PFSK-1 (cell line): ENCODE results near the gene TMEM14A.

Experiments used
- FOXP2 ChIP-seq: optimal IDR thresholded peaks from 2 replicates; pipeline ENCODE3; 2011; ENCODE audit warnings: borderline replicate concordance, control low read depth, inconsistent platforms; ENCODE audit not compliant: insufficient read depth; ENCODE audit errors: extremely low read length, extremely low read depth
- POLR2AphosphoS5 ChIP-seq: IDR thresholded peaks from 2 replicates; pipeline ENCODE4 v1.6.1; 2012; ENCODE audit warnings: low read depth, mild to moderate bottlenecking, control low read depth, low read length, moderate library complexity
- SIN3A ChIP-seq: IDR thresholded peaks from 2 replicates; pipeline ENCODE4 v1.6.1; 2012; ENCODE audit warnings: mild to moderate bottlenecking, low read length, moderate library complexity, borderline replicate concordance; ENCODE audit not compliant: insufficient read depth
- TAF1 ChIP-seq: IDR thresholded peaks from 2 replicates; pipeline ENCODE4 v1.6.1; 2012; ENCODE audit warnings: low read length, control low read depth, borderline replicate concordance; ENCODE audit not compliant: insufficient read depth
- TF ChIP-seq, protein P1 (sequence below), 2 experiments: IDR thresholded peaks; 2 replicates each; pipeline versions ENCODE4 v1.6.1 to v1.8.0; 2011 to 2012; ENCODE audit warnings: low read depth in 2 of 2, low read length in 2 of 2, control low read depth in 1 of 2, inconsistent platforms in 1 of 2, mild to moderate bottlenecking in 1 of 2, moderate library complexity in 1 of 2; ENCODE audit not compliant: insufficient read depth in 1 of 2

TMEM14A gene

DNA sequence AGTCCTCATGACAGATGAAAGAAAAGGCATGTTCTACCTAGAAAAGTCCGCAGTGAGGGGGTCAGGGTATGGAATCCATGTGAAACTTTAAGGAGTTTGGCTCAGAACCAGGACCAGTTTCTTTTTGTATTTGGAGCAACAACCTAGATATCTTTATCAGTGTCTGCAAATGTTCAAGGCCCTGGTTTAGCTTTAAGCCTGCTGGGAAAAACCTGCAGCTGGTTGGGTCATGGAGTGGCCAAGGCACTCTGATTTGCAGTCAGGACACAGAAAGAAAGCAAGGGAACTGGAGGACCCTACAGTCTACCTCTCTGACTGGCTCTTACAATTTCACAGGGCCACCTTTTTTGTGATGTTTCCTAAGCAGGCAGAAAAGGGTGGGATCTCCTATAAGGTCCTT is 58.7 kb downstream of the TMEM14A start:
- no peak for TF ChIP-seq POLR2AphosphoS5
- TF ChIP-seq FOXP2: no peak
- no peak for TF ChIP-seq SIN3A
- TF ChIP-seq, protein P1, sequence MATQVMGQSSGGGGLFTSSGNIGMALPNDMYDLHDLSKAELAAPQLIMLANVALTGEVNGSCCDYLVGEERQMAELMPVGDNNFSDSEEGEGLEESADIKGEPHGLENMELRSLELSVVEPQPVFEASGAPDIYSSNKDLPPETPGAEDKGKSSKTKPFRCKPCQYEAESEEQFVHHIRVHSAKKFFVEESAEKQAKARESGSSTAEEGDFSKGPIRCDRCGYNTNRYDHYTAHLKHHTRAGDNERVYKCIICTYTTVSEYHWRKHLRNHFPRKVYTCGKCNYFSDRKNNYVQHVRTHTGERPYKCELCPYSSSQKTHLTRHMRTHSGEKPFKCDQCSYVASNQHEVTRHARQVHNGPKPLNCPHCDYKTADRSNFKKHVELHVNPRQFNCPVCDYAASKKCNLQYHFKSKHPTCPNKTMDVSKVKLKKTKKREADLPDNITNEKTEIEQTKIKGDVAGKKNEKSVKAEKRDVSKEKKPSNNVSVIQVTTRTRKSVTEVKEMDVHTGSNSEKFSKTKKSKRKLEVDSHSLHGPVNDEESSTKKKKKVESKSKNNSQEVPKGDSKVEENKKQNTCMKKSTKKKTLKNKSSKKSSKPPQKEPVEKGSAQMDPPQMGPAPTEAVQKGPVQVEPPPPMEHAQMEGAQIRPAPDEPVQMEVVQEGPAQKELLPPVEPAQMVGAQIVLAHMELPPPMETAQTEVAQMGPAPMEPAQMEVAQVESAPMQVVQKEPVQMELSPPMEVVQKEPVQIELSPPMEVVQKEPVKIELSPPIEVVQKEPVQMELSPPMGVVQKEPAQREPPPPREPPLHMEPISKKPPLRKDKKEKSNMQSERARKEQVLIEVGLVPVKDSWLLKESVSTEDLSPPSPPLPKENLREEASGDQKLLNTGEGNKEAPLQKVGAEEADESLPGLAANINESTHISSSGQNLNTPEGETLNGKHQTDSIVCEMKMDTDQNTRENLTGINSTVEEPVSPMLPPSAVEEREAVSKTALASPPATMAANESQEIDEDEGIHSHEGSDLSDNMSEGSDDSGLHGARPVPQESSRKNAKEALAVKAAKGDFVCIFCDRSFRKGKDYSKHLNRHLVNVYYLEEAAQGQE (IDR thresholded peaks at IDR 0.05; ENCODE audit: insufficient read depth in 1 of 2, low read depth in 2 of 2, low read length in 2 of 2): no peak
- TF ChIP-seq TAF1: no peak

DNA sequence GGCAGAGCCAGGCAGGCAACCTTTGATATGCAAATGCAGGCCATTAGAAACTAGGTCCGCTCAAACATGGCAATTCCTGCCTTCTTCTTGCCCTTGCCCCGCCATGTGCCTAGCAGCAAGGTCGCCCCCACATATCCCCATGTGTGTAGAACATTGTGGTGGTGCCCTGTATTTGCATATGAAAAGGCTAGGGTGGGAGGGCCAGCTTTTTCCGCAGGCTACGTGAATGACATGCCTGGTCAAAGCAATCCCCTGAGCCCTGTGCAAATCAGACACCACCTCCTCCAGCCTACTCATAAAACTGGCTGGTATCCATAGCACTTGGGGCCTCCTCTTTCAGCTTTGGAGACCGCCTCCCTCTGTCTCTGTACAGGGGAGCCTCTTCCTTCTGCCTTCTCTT is 60.8 kb downstream of the TMEM14A start:
- TF ChIP-seq FOXP2 (no peak), TAF1 (no peak), POLR2AphosphoS5 (no peak), SIN3A (no peak)
- TF ChIP-seq, protein P1 (IDR thresholded peaks at IDR 0.05; ENCODE audit: insufficient read depth in 1 of 2, low read depth in 2 of 2, low read length in 2 of 2): no peak

DNA sequence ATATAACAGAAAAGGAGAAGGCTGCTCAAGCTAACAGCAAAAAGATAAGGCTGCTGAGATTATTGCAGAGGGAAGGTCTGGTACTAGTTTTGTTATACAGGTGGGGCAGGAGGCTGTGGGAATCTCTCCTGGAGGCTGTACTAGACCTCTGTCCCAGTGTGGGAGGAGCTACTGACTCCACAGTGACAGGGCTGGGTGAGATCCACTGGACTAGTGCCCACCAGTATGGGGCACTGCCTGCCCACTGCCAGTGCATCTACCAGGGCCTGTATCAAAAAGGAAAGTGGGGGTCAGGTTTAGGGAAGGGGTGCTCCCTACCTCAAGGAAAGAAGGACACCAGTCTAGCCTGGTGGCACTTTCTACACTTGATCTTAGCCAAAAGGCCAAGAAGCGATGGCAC is 62.3 kb downstream of the TMEM14A start:
- TF ChIP-seq SIN3A (no peak), POLR2AphosphoS5 (no peak), TAF1 (no peak), FOXP2 (no peak)
- TF ChIP-seq, protein P1 (IDR thresholded peaks at IDR 0.05; ENCODE audit: insufficient read depth in 1 of 2, low read depth in 2 of 2, low read length in 2 of 2): no peak

DNA sequence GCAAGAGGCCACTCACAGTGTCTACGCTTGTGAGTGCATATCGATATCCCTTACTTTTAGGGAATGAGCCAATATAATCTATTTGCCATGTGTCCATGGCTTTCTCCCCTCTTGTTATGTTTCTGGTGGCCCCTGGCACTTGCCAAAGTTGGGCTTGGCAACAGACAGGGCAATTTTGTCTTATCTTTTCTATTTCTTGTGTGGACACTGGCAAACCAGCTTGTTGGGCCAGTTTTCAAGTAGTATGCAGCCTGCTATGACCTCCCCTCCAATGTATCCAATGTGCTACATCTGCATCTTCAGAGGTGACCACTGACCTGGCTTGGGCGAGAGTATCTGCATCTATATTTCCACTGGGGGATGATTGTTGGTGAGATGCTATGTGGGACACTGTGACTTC is 63.2 kb downstream of the TMEM14A start:
- no peak for TF ChIP-seq POLR2AphosphoS5
- TF ChIP-seq, protein P1 (IDR thresholded peaks at IDR 0.05; ENCODE audit: insufficient read depth in 1 of 2, low read depth in 2 of 2, low read length in 2 of 2): no peak

DNA sequence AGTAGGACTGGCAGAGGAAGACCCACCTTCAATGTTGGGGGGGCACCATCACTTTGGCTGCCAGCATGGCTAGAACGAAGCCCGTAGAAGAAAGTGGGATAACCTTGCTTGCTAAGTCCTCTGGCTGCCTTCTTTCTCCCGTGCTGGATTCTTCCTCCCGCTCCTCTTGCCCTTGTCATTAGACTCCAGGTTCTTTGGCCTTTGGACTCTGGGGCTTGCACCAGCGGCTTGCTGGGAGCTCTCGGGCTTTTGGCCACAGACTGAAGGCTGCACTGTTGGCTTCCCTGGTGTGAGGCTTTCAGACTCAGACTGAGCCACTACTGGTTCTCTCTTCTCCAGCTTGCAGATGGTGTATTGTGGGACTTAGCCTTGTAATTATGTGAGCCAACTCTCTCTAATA is 64.2 kb downstream of the TMEM14A start:
- TF ChIP-seq, protein P1 (IDR thresholded peaks at IDR 0.05; ENCODE audit: insufficient read depth in 1 of 2, low read depth in 2 of 2, low read length in 2 of 2): no peak
- TF ChIP-seq POLR2AphosphoS5 (no peak), TAF1 (no peak), FOXP2 (no peak), SIN3A (no peak)
